Tibial artery (tissue), 4 donors: ENCODE results near the gene METTL16.
"Not testable (repeated sequence)": the region's sequence is repeated elsewhere in the genome, so short reads cannot be mapped to it uniquely, and the experiment has no call there.

ENCODE experiments used
- DNase-seq, 2 donors: peaks; one replicate each; pipeline ENCODE4 v3.0.0-alpha.2; 2019
- H3K27ac ChIP-seq, 2 donors: fragments of 200-600 bp; sonication (generic) in 1 of 2; 1 replicate in 1 of 2; 2 replicates in 1 of 2; pipeline ENCODE4 v1.5.1; 2018 to 2019; ENCODE audit warnings: mild to moderate bottlenecking in 1 of 2
- H3K27me3 ChIP-seq, 2 donors: fragments of 200-600 bp; sonication (generic) in 1 of 2; one replicate each; pipeline versions ENCODE4 v1.5.1 to v1.6.0; 2016 to 2019
- H3K36me3 ChIP-seq, 3 donors: fragments of 200-600 bp; sonication (generic) in 2 of 3; one replicate each; pipeline ENCODE4 v1.5.1; 2016 to 2019; ENCODE audit warnings: mild to moderate bottlenecking in 2 of 3
- H3K4me1 ChIP-seq, 4 donors: fragments of 200-600 bp; sonication (generic) in 2 of 4; 1 replicate in 3 of 4; 2 replicates in 1 of 4; pipeline ENCODE4 v1.5.1; 2016 to 2019
- H3K4me3 ChIP-seq, 2 donors: fragments of 200-600 bp; sonication (generic) in 1 of 2; 1 replicate in 1 of 2; 2 replicates in 1 of 2; pipeline ENCODE4 v1.5.1; 2018 to 2019; ENCODE audit warnings: mild to moderate bottlenecking in 2 of 2
- H3K9me3 ChIP-seq, 3 donors: fragments of 200-600 bp; sonication (generic) in 1 of 3; one replicate each; pipeline ENCODE4 v1.5.1; 2016 to 2019
- intact Hi-C: fragments of 100-400 bp; cut with DNase I; formaldehyde crosslinking; loops from one replicate; pipeline ENCODE4 v1.15.0; 2023; ENCODE audit warnings: low total_unique reads
- TF ChIP-seq, protein P1 (sequence below), 2 experiments: fragments of 200-600 bp in 1 of 2; fragments of 450-650 bp in 1 of 2; IDR thresholded peaks; one replicate each; pipeline ENCODE4 v1.5.1; 2017 to 2019; ENCODE audit warnings: antibody characterized with exemption in 2 of 2, mild to moderate bottlenecking in 1 of 2, moderate library complexity in 1 of 2

The METTL16 gene

DNA sequence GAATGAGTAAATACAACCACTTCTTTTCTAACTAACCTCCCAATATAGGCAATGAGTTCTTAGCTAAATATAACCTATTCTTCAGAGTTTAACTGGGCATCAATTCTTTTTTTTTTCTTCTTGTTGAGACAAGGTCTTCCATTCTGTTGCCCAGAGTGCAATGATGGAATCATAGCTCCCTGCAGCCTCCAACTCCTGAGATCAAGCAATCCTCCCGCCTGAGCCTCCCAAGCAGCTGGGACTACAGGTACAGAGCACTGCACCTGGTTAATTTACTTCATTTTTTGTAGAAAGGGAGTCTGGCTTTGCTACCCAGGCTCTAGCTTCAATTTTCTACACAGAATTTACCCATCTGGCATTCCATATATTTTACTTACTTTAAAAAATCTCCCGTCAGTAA, 1.1 kb downstream of the METTL16 start:
- Histone ChIP-seq H3K36me3 (no peaks in the 10 kb centered on the region), H3K27me3 (no peaks in the 10 kb centered on the region), H3K9me3 (no peaks in the 10 kb centered on the region), H3K27ac (peak overlapping the region; percentile 79 to 93), H3K4me1 (peaks cover 0 to 34% (median 3%) of the 10 kb centered on the region in 4 donors), H3K4me3 (peak overlapping the region; percentile 68 to 78)
- DNase-seq: no peak
- intact Hi-C loops: loop anchor here (5.0 kb wide), 1 partner anchor 82 kb away; the partner anchor contains the start of gene PAFAH1B1
- TF ChIP-seq, protein P1, sequence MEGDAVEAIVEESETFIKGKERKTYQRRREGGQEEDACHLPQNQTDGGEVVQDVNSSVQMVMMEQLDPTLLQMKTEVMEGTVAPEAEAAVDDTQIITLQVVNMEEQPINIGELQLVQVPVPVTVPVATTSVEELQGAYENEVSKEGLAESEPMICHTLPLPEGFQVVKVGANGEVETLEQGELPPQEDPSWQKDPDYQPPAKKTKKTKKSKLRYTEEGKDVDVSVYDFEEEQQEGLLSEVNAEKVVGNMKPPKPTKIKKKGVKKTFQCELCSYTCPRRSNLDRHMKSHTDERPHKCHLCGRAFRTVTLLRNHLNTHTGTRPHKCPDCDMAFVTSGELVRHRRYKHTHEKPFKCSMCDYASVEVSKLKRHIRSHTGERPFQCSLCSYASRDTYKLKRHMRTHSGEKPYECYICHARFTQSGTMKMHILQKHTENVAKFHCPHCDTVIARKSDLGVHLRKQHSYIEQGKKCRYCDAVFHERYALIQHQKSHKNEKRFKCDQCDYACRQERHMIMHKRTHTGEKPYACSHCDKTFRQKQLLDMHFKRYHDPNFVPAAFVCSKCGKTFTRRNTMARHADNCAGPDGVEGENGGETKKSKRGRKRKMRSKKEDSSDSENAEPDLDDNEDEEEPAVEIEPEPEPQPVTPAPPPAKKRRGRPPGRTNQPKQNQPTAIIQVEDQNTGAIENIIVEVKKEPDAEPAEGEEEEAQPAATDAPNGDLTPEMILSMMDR (IDR thresholded peaks at IDR 0.05): no peak

DNA sequence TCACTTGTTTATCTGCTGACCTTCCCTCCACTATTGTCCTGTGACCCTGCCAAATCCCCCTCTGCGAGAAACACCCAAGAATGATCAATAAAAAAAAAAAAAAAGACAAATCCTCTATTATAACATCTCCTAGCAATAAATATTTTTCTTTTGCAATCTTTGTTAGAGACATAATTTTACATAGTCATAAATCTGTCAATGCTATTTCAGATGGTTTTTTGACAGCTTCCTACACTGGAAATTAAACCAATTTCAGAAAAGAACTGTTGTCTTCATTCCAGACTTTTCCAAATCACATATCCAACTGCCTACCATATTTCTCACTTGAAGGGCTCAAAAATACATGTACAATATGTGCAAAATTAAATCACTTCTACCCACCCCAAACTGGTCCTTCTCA, 3.7 kb downstream of the METTL16 start:
- intact Hi-C loops: no loop called here
- no peaks in the 10 kb centered on the region for H3K27me3 ChIP-seq
- peaks cover 0 to 34% (median 4%) of the 10 kb centered on the region in 4 donors for H3K4me1 ChIP-seq
- no peak overlapping the region for H3K4me3 ChIP-seq
- no peak for DNase-seq
- TF ChIP-seq, protein P1 (IDR thresholded peaks at IDR 0.05): no peak
- H3K27ac ChIP-seq: no peak overlapping the region
- H3K9me3 ChIP-seq: no peaks in the 10 kb centered on the region
- no peaks in the 10 kb centered on the region for H3K36me3 ChIP-seq

DNA sequence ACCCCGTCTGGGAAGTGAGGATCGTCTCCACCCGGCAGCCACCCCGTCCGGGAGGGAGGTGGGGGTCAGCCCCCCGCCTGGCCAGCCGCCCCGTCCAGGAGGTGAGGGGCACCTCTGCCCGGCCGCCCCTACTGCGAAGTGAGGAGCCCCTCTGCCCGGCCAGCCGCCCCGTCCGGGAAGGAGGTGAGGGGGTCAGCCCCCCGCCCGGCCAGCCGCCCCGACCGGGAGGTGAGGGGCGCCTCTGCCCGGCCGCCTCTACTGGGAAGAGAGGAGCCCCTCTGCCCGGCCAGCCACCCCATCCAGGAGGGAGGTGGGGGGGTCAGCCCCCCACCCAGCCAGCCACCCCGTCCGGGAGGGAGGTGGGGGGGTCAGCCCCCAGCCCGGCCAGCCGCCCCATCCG, 4.7 kb downstream of the METTL16 start:
- H3K36me3 ChIP-seq, H3K27ac ChIP-seq, H3K27me3 ChIP-seq, intact Hi-C loops, H3K9me3 ChIP-seq, H3K4me3 ChIP-seq, DNase-seq: not testable (repeated sequence)
- H3K4me1 ChIP-seq: peaks cover 0 to 27% (median 4%) of the 10 kb centered on the region in 4 donors

DNA sequence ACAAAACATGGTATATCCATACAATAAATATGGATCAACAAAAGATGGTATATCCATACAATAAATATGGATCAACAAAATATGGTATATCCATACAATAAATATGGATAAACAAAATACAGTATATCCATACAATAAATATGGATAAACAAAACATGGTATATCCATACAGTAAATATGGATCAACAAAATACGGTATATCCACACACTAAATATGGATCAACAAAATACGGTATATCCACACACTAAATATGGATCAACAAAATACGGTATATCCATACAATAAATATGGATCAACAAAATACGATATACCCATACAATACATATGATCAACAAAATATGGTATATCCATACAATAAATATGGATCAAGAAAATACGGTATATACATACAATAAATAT, 8.1 kb downstream of the METTL16 start:
- Histone ChIP-seq H3K27ac (no peak overlapping the region), H3K4me3 (no peak overlapping the region), H3K27me3 (no peaks in the 10 kb centered on the region), H3K36me3 (peaks cover 21 to 33% (median 32%) of the 10 kb centered on the region in 3 donors), H3K4me1 (peaks cover 0 to 4% (median 1%) of the 10 kb centered on the region in 4 donors), H3K9me3 (no peaks in the 10 kb centered on the region)
- TF ChIP-seq, protein P1 (IDR thresholded peaks at IDR 0.05): no peak
- DNase-seq: no peak
- intact Hi-C loops: no loop called here

DNA sequence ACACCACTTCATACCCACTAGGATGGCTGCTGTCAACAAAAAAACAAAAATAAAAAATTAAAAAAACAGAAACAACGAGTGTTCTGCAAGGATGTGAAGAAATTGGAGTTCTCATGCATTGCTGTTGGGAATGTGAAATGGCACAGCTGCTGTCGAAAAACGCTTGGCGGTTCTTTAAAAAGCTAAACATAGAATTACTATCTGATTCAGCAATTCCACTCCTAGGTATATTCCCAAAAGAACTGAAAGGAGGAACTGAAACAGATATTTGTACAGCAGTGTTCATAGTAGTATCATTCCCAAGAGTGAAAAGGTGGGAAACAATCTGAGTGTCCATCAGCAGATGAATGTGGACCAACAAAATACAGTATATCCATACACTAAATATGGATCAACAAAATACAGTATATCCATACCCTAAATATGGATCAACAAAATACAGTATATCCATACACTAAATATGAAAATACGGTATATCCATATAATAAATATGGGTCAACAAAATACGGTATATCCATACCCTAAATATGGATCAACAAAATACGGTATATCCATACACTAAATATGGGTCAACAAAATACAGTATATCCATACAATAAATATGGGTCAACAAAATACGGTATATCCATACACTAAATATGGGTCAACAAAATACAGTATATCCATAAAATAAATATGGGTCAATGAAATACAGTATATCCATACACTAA, 8.7 kb downstream of the METTL16 start:
- intact Hi-C loops: no loop called here
- Histone ChIP-seq H3K27ac (no peak overlapping the region), H3K36me3 (peaks cover 23 to 39% (median 33%) of the 10 kb centered on the region in 3 donors), H3K4me1 (peaks cover 0 to 3% (median 0%) of the 10 kb centered on the region in 4 donors), H3K27me3 (no peaks in the 10 kb centered on the region), H3K4me3 (no peak overlapping the region), H3K9me3 (no peaks in the 10 kb centered on the region)
- TF ChIP-seq, protein P1 (IDR thresholded peaks at IDR 0.05): no peak
- no peak for DNase-seq

DNA sequence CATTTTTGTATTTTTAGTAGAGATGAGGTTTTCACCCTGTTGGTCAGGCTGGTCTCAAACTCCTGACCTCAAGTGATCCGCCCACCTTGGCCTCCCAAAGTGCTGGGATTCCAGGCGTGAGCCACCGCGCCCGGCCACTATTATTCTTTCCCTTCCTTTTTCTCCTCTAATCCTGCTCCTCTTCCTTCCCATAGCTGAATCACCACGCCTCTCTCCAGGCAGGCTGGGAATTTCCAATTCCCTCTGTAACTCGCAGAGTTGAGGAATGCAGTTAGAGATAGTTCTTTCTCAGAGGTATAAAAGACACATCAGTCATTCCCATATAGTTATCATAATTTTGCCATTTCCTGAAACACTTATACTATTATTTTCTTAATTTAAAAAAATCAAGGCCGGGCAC, 11.2 kb downstream of the METTL16 start:
- Histone ChIP-seq H3K9me3 (no peaks in the 10 kb centered on the region), H3K4me3 (no peak overlapping the region), H3K27me3 (no peaks in the 10 kb centered on the region), H3K4me1 (peaks cover 0 to 3% (median 0%) of the 10 kb centered on the region in 4 donors), H3K27ac (no peak overlapping the region), H3K36me3 (peaks cover 23 to 62% (median 41%) of the 10 kb centered on the region in 3 donors)
- intact Hi-C loops: no loop called here
- TF ChIP-seq, protein P1 (IDR thresholded peaks at IDR 0.05): no peak
- DNase-seq: no peak

DNA sequence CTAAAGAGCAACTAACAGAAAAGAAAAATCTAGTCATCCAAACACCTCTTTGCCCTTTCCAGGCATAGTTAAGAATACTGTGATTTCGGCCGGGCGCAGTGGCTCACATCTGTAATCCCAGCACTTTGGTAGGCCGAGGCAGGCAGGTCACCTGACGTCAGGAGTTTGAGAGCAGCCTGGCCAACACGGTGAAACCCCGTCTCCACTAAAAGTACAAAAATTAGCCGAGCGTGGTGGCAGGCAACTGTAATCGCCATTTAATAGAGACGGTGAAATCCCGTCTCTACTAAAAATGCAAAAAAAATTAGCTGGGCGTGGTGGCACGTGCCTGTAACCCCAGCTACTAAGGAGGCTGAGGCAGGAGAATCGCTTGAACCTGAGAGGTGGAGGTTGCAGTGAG, 22.4 kb downstream of the METTL16 start:
- not testable (repeated sequence) for H3K27ac ChIP-seq, DNase-seq

More for the DNA sequence above, 22.4 kb downstream of the METTL16 start:
- H3K36me3 ChIP-seq, intact Hi-C loops, H3K4me3 ChIP-seq, H3K27me3 ChIP-seq, H3K9me3 ChIP-seq: not testable (repeated sequence)
- H3K4me1 ChIP-seq: peaks cover 0 to 33% (median 17%) of the 10 kb centered on the region in 4 donors
